K562 (cell line): Measurements from ENCODE around the gene LTBP1. TPM values are rescaled to one million over a fixed set of nuclear protein-coding genes. Genes with fewer than 3 reads are reported as not detected.

ENCODE experiments used
- ATAC-seq: fragments of 200-7000 bp; cut with Tn5 transposase; 3 replicates; pipeline ENCODE4 v1.9.1; 2020; ENCODE audit warnings: moderate library complexity
- BruUV-seq: library from RNA; stranded (reverse); fragments of 400-500 nt; replicated peaks from 2 replicates; lab custom pipeline; 2021; lab: Mats Ljungman, UMichigan
- CTCF ChIA-PET: fragments of 300-600 bp; formaldehyde crosslinking; extraction: SDS; loops from one replicate; lab custom pipeline; 2021; ENCODE audit warnings: low intra/inter-chr PET ratio; lab: Yijun Ruan, JAX
- POLR2A ChIA-PET: fragments of 300-600, 350-650 bp; sonication (Branson Sonifier 250); formaldehyde crosslinking; extraction: SDS; loops from one replicate; lab custom pipeline; 2021; ENCODE audit warnings: antibody characterized with exemption, inconsistent platforms; lab: Yijun Ruan, JAX
- DNase-seq, 4 experiments: peaks; one replicate each; pipeline versions ENCODE4 v3.0.0 to v3.0.0-alpha.2; 2011 to 2018; ENCODE audit warnings: low spot score in 3 of 4, mixed read lengths in 3 of 4; ENCODE audit errors: extremely low read depth in 1 of 4
- FAIRE-seq: peaks from 2 replicates; lab custom pipeline; 2011; peaks lifted over from hg19 to GRCh38; lab: Jason Lieb, UNC
- H2AFZ ChIP-seq: 2 replicates; pipeline ENCODE4 v1.6.0; 2011; ENCODE audit warnings: low read depth, low read length, control low read depth, inconsistent platforms
- H3K27ac ChIP-seq: fragments of 200-600 bp; 3 replicates; pipeline ENCODE4 v1.8.0; 2011; ENCODE audit warnings: low read depth, mild to moderate bottlenecking, control low read depth, inconsistent platforms, low read length, moderate library complexity, mixed read lengths; ENCODE audit errors: extremely low read depth
- H3K27me3 ChIP-seq, 2 experiments: fragments of 300-600 bp in 1 of 2; 2 replicates in 1 of 2; 3 replicates in 1 of 2; pipeline versions ENCODE4 v1.6.0 to v1.8.0; 2011; ENCODE audit warnings: inconsistent platforms in 2 of 2, low read length in 2 of 2, mild to moderate bottlenecking in 1 of 2, mixed read lengths in 1 of 2, moderate library complexity in 1 of 2; ENCODE audit not compliant: control insufficient read depth in 2 of 2, insufficient read depth in 2 of 2
- H3K36me3 ChIP-seq: fragments of 300-600 bp; 3 replicates; pipeline ENCODE4 v1.8.0; 2011; ENCODE audit warnings: mild to moderate bottlenecking, low read length, inconsistent platforms; ENCODE audit not compliant: control insufficient read depth, insufficient read depth
- H3K4me1 ChIP-seq, 2 experiments: fragments of 200-600 bp in 1 of 2; replicated peaks in 1 of 2; 2 replicates in 1 of 2; 3 replicates in 1 of 2; pipeline versions ENCODE4 v1.5.1 to v1.8.0; 2011; ENCODE audit warnings: inconsistent platforms in 2 of 2, low read length in 2 of 2, mild to moderate bottlenecking in 1 of 2, mixed read lengths in 1 of 2, moderate library complexity in 1 of 2; ENCODE audit not compliant: control insufficient read depth in 2 of 2, insufficient read depth in 2 of 2
- H3K4me2 ChIP-seq: 2 replicates; pipeline ENCODE4 v1.6.1; 2011; ENCODE audit warnings: low read length, control low read depth, inconsistent platforms, mixed read lengths; ENCODE audit not compliant: insufficient read depth
- H3K4me3 ChIP-seq: fragments of 200-600 bp; sonication (generic), shearing (Covaris generic); 2 replicates; pipeline ENCODE4 v1.5.1; 2016; ENCODE audit warnings: control low read depth, inconsistent platforms
- H3K79me2 ChIP-seq: fragments of 200-600 bp; 3 replicates; pipeline ENCODE4 v1.8.0; 2011; ENCODE audit warnings: low read length, inconsistent platforms; ENCODE audit not compliant: control insufficient read depth, insufficient read depth
- H3K9ac ChIP-seq, 2 experiments: 2 replicates each; pipeline versions ENCODE4 v1.6.0 to v1.6.1; 2011; ENCODE audit warnings: low read depth in 2 of 2, low read length in 2 of 2, control low read depth in 1 of 2, inconsistent platforms in 1 of 2, mild to moderate bottlenecking in 1 of 2, mixed read lengths in 1 of 2; ENCODE audit not compliant: insufficient read depth in 1 of 2
- H3K9me1 ChIP-seq: one replicate; pipeline ENCODE4 v1.6.0; 2011; ENCODE audit warnings: inconsistent platforms, mild to moderate bottlenecking, low read length, moderate library complexity; ENCODE audit not compliant: control insufficient read depth, insufficient read depth
- H3K9me3 ChIP-seq: replicated peaks from 2 replicates; pipeline ENCODE4 v1.5.1; 2011; ENCODE audit warnings: low read depth, low read length, inconsistent platforms; ENCODE audit not compliant: control insufficient read depth, insufficient read depth
- H4K20me1 ChIP-seq: replicated peaks from 2 replicates; pipeline ENCODE4 v1.6.1; 2011; ENCODE audit warnings: low read length, inconsistent platforms, mixed read lengths; ENCODE audit not compliant: control insufficient read depth, insufficient read depth
- ARID1B ChIP-seq: fragments of 450-650 bp; IDR thresholded peaks from 2 replicates; pipeline ENCODE4 v1.6.1; 2016; ENCODE audit warnings: antibody characterized with exemption, mild to moderate bottlenecking, inconsistent platforms
- HNRNPUL1 ChIP-seq: fragments of 200-400 bp; formaldehyde crosslinking; IDR thresholded peaks from 2 replicates; pipeline ENCODE4 v1.6.1; 2017; ENCODE audit warnings: low read length
- NR2C1 ChIP-seq, 2 experiments: fragments of 450-650 bp; IDR thresholded peaks; 2 replicates each; pipeline ENCODE4 v1.6.1; 2017; ENCODE audit warnings: mild to moderate bottlenecking in 2 of 2, antibody characterized with exemption in 1 of 2, inconsistent platforms in 1 of 2, missing compliant biosample characterization in 1 of 2, missing genetic modification characterization in 1 of 2
- NUFIP1 ChIP-seq: fragments of 450-650 bp; IDR thresholded peaks from 2 replicates; pipeline ENCODE4 v1.6.1; 2018; ENCODE audit not compliant: partially characterized antibody
- PURB ChIP-seq: sonication (generic); formaldehyde crosslinking; IDR thresholded peaks from 2 replicates; pipeline ENCODE4 v1.9.0; 2021; ENCODE audit warnings: low read depth, mild to moderate bottlenecking, missing genetic modification reagents
- RAD21 ChIP-seq, 2 experiments: fragments of 250-450 bp in 1 of 2; fragments of 450-650 bp in 1 of 2; sonication (Bioruptor Pico) in 1 of 2; formaldehyde crosslinking in 1 of 2; IDR thresholded peaks in 1 of 2; conservative IDR thresholded peaks in 1 of 2; 2 replicates each; pipeline versions ENCODE4 v1.4.0 to v1.8.0; 2020 to 2022; ENCODE audit warnings: mild to moderate bottlenecking in 2 of 2, moderate library complexity in 1 of 2
- SMC3 ChIP-seq: conservative IDR thresholded peaks from 2 replicates; pipeline ENCODE4 v1.6.1; 2011; ENCODE audit warnings: low read depth, low read length, improper control_type of control experiment; ENCODE audit not compliant: insufficient read depth
- XRCC3 ChIP-seq: fragments of 450-650 bp; IDR thresholded peaks from 2 replicates; pipeline ENCODE4 v1.6.1; 2017; ENCODE audit warnings: mild to moderate bottlenecking, moderate library complexity
- ZNF766 ChIP-seq: fragments of 200-800 bp; sonication (Bioruptor generic); conservative IDR thresholded peaks from 2 replicates; pipeline ENCODE4 v1.6.1; 2016; ENCODE audit warnings: missing genetic modification characterization, missing compliant biosample characterization
- WGBS: fragments of 100-300 bp; shearing (Covaris generic); methylation state at CpG from one replicate; pipeline ENCODE4 v1.1.6; 2016; ENCODE audit warnings: low coverage, mixed read lengths; ENCODE audit not compliant: insufficient coverage; ENCODE audit errors: missing lambda C conversion rate; 5-methylcytosine and 5-hydroxymethylcytosine counted together
- in situ Hi-C: fragments of 300-500 bp; cut with MboI; formaldehyde crosslinking; loops from 4 replicates; pipeline ENCODE4 v1.15.0; 2018; ENCODE audit warnings: inconsistent platforms, mixed read lengths
- intact Hi-C: fragments of 100-400 bp; cut with micrococcal nuclease; formaldehyde crosslinking; loops from 2 replicates; pipeline ENCODE4 v1.14.2; 2022
- polyA plus RNA-seq, 8 experiments: library from polyadenylated mRNA; depleted of rRNA in 4 of 8; stranded (reverse) in 5 of 8; unstranded in 3 of 8; fragments of >200 nt; fragmentation: Nextera tagmentation in 2 of 8; fragmentation: Illumina TruSeq in 1 of 8; extraction: Ambion mirVana in 2 of 8; extraction: Trizol in 1 of 8; gene quantifications; 2 replicates each; pipeline versions ENCODE4 v1.2.1 to v1.2.3, GENCODE V29; 2011 to 2014; ENCODE audit warnings: inconsistent platforms in 1 of 8, missing spikeins in 1 of 8
- total RNA-seq, 7 experiments: library from RNA; depleted of rRNA in 6 of 7; stranded (reverse); fragments of >200 nt in 6 of 7; fragmentation: Illumina TruSeq in 2 of 7; extraction: Trizol in 2 of 7; gene quantifications; 2 replicates each; pipeline versions ENCODE4 v1.2.1 to v1.2.3, GENCODE V29; 2011 to 2021; ENCODE audit warnings: low replicate concordance in 1 of 7
- TF ChIP-seq, protein P1 (sequence below): fragments of 250-450 bp; sonication (Bioruptor Pico); IDR thresholded peaks from 2 replicates; pipeline ENCODE4 v1.8.0; 2021; ENCODE audit warnings: moderate library complexity, mild to moderate bottlenecking, inconsistent platforms
- TF ChIP-seq, protein P2 (sequence below), 2 experiments: fragments of 450-650 bp; formaldehyde crosslinking in 1 of 2; IDR thresholded peaks; 2 replicates each; pipeline versions ENCODE4 v1.4.0 to v1.6.1; 2014 to 2020; ENCODE audit warnings: mild to moderate bottlenecking in 2 of 2, borderline replicate concordance in 1 of 2, low read depth in 1 of 2

LTBP1 gene
- total and polyA plus RNA-seq, 9 of the 15 experiments (the other 6 are each of a cell fraction or from before 2014, with no cell fraction given): 3.6 to 16.4 (median 8.5) TPM

DNA sequence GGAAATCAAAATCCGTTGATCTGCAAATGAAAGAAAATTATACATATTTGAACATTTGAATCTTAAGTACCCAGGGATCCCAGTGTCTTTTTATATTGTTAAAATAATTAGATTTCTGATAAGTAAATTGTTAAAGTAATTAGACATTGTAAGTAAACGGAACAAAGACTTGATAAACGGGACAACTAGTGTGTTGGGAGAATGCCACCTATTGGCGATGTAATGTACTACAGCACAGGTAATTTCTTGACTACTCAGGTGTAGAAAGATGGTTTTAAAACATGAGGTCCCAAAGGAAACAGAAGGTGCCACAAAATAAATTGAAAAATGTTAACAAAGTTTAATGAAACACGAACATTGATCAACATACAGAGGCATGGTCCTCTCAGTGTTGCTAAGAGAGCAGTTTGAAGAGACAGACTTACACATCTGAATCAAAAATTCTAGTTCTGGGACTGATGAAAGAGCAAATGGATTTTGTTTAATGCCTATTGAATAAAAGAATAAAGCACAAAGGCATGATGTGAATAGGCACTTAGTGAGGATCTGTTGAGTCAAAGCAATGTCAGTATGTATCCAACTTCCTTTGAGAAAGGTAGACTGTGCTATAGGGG lies 426.3 kb downstream of the LTBP1 start:
- WGBS: 12% methylated on average over 5 of the region's 5 CpGs
- FAIRE-seq: peak; percentile 82
- Histone ChIP-seq H3K9ac (no peak overlapping the region), H3K36me3 (no peaks in the 10 kb centered on the region), H3K79me2 (no peaks in the 10 kb centered on the region), H4K20me1 (no peaks in the 10 kb centered on the region), H3K27ac (no peak overlapping the region), H3K9me3 (no peaks in the 10 kb centered on the region), H3K4me2 (no peak overlapping the region), H3K4me3 (no peak overlapping the region), H3K9me1 (no peaks in the 10 kb centered on the region), H3K27me3 (no peaks in the 10 kb centered on the region), H3K4me1 (no peaks in the 10 kb centered on the region; a peak in 1 of 5 replicates), H2AFZ (no peak overlapping the region)
- POLR2A ChIA-PET: no interaction called here
- CTCF ChIA-PET: interaction anchor here (0.5 to 2.0 kb wide), 4 partner anchors 338 to 1959 kb away, joined by 3 to 6 read pairs (median 5); partner anchors contain the start of gene XDH
- no TSS peak for BruUV-seq
- intact Hi-C loops: loop anchor here (2.0 to 10.0 kb wide), 5 partner anchors 238 to 821 kb away; partner anchors contain the start of gene LTBP1
- DNase-seq: peak; percentile 43 to 63 (median 58)
- in situ Hi-C loops: loop anchor here (5.0 to 10.0 kb wide), 3 partner anchors 428 to 818 kb away; partner anchors contain the start of gene LTBP1
- ATAC-seq: peak; percentile 62
- TF ChIP-seq ZNF766: no peak
- TF ChIP-seq PURB (CRISPR knock-in tag): no peak
- TF ChIP-seq, protein P1, sequence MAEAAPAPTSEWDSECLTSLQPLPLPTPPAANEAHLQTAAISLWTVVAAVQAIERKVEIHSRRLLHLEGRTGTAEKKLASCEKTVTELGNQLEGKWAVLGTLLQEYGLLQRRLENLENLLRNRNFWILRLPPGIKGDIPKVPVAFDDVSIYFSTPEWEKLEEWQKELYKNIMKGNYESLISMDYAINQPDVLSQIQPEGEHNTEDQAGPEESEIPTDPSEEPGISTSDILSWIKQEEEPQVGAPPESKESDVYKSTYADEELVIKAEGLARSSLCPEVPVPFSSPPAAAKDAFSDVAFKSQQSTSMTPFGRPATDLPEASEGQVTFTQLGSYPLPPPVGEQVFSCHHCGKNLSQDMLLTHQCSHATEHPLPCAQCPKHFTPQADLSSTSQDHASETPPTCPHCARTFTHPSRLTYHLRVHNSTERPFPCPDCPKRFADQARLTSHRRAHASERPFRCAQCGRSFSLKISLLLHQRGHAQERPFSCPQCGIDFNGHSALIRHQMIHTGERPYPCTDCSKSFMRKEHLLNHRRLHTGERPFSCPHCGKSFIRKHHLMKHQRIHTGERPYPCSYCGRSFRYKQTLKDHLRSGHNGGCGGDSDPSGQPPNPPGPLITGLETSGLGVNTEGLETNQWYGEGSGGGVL (CRISPR knock-in tag): no peak
- no peak for TF ChIP-seq NUFIP1
- TF ChIP-seq, protein P2, sequence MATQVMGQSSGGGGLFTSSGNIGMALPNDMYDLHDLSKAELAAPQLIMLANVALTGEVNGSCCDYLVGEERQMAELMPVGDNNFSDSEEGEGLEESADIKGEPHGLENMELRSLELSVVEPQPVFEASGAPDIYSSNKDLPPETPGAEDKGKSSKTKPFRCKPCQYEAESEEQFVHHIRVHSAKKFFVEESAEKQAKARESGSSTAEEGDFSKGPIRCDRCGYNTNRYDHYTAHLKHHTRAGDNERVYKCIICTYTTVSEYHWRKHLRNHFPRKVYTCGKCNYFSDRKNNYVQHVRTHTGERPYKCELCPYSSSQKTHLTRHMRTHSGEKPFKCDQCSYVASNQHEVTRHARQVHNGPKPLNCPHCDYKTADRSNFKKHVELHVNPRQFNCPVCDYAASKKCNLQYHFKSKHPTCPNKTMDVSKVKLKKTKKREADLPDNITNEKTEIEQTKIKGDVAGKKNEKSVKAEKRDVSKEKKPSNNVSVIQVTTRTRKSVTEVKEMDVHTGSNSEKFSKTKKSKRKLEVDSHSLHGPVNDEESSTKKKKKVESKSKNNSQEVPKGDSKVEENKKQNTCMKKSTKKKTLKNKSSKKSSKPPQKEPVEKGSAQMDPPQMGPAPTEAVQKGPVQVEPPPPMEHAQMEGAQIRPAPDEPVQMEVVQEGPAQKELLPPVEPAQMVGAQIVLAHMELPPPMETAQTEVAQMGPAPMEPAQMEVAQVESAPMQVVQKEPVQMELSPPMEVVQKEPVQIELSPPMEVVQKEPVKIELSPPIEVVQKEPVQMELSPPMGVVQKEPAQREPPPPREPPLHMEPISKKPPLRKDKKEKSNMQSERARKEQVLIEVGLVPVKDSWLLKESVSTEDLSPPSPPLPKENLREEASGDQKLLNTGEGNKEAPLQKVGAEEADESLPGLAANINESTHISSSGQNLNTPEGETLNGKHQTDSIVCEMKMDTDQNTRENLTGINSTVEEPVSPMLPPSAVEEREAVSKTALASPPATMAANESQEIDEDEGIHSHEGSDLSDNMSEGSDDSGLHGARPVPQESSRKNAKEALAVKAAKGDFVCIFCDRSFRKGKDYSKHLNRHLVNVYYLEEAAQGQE (IDR thresholded peaks at IDR 0.05; ENCODE audit: borderline replicate concordance): peak; percentile 60; the same call in 1 of the 2 replicates
- TF ChIP-seq, protein P2 (CRISPR knock-in tag; IDR thresholded peaks at IDR 0.05; ENCODE audit: low read depth): no peak
- TF ChIP-seq NR2C1 (IDR thresholded peaks at IDR 0.05): no peak
- TF ChIP-seq NR2C1 (tag; IDR thresholded peaks at IDR 0.05): no peak
- no peak for TF ChIP-seq XRCC3
- TF ChIP-seq SMC3: 0 out of 2 replicates have a peak, but pooled peaks have one; percentile 13
- TF ChIP-seq ARID1B: no peak
- no peak for TF ChIP-seq HNRNPUL1
- TF ChIP-seq RAD21 (CRISPR knock-in tag; conservative IDR thresholded peaks at IDR 0.05 in 1 of 2, IDR thresholded peaks at IDR 0.05 in 1 of 2): peak; percentile 81 to 83
